ENCODE results near the gene CLCA4.

DNA sequence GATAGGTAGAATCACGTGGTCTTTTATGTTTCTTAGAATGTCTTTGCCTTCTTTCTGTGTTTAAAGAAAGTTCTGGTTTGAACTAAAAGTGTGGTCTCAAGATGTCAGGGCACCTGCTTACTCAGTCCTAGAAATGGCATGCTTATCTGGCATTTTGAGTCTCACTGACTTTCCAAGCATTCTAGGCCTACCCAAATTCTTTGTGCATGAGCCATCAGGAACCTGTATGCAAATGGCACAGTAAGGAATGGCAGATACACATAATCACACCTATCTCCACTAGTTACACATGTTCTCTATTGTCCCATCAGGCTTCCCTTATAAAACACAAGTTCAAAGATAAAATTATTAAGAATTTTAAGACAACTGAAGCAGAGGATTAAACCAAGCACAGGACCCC lies 29.5 kb upstream of the CLCA4 start:
- TF ChIP-seq CTCF (IDR thresholded peaks at IDR 0.05) (no peak), POLR2A (IDR thresholded peaks at IDR 0.05) (no peak)

Data from lower leg skin (tissue), 3 donors.